HG03060 (cell line): ENCODE measurements around the gene CFAP53.
"Not testable (repeated sequence)": the region's sequence is repeated elsewhere in the genome, so short reads cannot be mapped to it uniquely, and the experiment has no call there.

Experiments
- ATAC-seq: cut with Tn5 transposase; IDR thresholded peaks from one replicate; pipeline ENCODE4 v1.9.1; 2021; ENCODE audit warnings: low read depth, moderate number of reproducible peaks; ENCODE audit not compliant: unreplicated experiment

Gene CFAP53

DNA sequence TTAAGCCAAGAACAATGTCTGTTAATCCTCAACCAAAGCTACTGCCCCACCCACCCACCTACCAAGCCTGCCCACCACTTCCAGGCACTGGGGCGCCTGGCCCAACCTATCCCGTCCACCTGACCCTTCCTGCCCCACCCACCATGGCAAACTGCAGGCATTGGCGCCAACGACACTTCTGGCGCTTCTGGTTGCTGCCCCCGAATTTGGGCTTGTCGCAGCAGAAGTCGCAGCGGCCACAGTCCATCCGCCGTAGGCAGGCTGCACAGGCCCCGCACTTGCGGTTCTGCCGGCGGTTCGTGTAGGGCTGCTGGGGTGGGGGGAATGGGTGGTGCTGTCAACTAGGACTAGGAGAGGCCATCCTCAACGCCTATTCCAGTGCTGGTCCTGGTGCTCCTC lies 7.7 kb upstream of the CFAP53 start:
- no peak for ATAC-seq

- no peak for ATAC-seq
Observed at GRCh38 chr18:50273203-50274043, 7.1 kb upstream of the CFAP53 start.

DNA sequence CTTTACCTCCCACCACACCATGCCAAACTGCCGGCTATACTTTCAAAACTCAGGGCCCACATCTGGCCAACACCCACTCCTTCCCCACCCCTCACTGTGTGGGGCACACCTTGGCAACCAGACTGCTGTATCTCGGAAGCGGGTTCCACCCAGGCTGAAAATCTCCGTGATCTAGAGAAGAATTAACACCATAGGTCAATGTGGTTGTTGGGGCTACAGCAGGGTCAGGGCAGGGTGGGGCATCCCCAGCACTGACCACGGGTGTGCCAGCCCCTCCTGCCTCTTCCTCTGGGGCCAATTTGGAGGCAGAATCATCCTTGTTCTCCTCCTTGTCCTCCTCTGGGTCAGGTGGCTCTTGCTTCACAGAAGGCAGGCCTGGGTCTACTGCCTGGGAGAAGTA lies 6.3 kb upstream of the CFAP53 start:
- ATAC-seq, result no peak

- ATAC-seq, result peak; percentile 72
Observed at GRCh38 chr18:50268022-50268747, 1.9 kb upstream of the CFAP53 start.

GRCh38 chr18:50262977-50263376 lies 3.3 kb downstream of the CFAP53 start:
- ATAC-seq, result no peak

GRCh38 chr18:50250935-50251334 lies 15.4 kb downstream of the CFAP53 start:
- no peak for ATAC-seq

DNA sequence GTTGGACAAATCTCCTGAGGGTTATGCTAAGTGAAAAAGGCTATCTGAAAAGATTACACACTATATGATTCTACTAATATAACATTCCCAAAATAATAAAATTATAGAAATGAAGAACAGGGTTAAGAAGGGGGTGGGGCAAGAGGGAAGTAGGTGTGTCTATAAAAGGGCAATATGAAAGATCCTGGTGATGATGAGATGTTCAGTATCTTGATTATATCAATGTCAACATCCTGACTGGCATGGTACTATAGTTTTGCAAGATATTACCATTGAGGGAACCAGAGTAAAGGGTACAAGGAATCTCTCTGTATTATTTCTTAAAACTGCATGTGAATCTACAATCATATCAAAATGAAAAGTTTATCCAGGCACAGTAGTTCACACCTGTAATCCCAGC lies 16.7 kb downstream of the CFAP53 start:
- no peak for ATAC-seq

DNA sequence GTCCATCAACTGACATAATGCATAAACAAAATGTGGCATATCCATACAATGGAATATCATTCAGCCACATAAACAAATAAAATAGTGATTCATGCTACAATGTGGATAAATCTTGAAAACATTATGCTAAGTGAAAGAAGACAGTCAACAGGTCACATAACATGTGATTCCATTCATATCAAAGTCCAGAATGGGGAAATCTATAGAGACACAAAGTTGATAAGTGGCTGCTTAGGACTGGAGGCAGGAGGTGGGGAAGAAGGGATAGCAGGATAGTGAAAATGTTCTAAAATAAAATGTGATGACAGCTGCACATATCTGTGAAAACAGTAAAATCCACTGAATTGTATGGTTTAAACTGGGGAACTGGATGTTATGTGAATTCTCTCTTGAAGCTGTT lies 18.7 kb downstream of the CFAP53 start:
- ATAC-seq, result no peak

DNA sequence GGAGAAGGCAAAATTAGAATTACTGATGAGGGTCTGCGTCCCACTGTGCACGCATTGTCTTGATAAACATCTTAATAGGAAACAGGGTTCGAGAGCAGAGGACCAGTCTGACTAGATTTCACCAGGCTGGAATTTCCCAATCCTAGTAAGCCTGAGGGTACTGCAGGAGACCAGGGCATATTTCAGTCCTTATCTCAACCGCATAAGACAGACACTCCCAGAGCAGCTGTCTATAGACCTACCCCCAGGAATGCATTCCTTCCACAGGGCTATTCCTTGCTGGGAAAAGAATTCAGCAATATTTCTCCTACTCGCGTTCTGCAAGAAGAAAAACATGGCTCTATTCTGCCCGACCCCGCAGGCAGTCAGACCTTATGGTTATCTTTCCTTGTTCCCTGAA lies 24.5 kb downstream of the CFAP53 start:
- ATAC-seq, result not testable (repeated sequence)

GRCh38 chr18:50240080-50240563 lies 26.2 kb downstream of the CFAP53 start:
- ATAC-seq, result no peak

DNA sequence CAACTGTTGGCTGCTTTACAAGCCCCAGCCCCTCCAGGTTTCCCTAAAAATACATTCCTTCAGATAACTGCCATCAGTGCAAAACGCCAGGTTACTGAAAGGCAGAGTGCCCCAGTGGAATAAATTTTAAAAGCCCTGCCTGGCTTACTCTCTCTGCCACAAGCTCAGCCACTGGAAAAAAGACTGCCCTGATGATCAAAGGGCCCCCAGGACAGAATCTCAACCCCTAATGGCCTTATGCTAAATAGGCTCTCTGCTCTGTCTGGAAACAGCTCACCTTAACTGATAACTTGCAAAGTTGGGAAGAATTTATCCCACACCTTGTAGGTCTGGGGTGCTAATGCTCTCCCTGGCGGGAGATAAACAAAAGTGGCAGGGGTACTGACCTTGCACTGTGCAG lies 33.9 kb downstream of the CFAP53 start:
- no peak for ATAC-seq

GRCh38 chr18:50231621-50232020 lies 34.7 kb downstream of the CFAP53 start:
- no peak for ATAC-seq

- ATAC-seq, result not testable (repeated sequence)
Observed at GRCh38 chr18:50220249-50220648, 46.0 kb downstream of the CFAP53 start.

DNA sequence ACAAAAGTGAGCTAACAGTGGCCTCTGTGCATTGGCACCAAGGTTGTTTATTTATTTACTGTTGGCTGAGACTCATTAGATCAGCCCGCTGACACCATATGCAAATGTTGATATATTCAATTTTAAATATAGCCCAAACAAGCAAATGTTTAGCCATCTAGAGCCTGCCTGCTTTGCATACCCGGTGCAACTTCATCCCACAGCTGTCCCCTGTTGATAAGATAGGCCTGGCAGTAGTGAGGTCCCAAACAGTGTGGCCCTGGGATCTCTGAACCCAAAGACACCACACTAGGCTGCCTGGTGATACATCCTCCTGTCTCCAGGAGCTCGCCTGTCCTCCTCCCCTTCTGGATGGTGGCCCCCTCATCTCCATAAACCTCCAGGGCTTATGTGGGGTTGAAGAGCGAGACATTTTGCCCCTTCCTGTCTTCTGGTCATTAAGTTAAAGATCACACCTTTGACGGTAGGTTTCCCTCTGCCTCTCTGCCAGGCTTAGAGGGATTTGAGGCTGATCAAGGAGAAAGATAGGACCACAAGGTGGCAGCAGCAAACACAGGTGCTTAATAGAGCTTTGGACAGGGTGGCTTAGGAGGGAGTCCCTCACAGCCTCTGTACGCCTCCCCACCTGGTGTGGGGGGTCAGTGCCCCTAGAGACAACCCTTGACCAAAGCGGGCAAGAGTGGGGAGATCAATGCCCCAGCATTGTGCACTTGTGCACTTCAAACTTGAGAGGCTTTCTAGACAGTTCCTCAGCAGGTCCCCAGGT lies 47.7 kb downstream of the CFAP53 start:
- no peak for ATAC-seq

GRCh38 chr18:50209311-50209710 lies 57.0 kb downstream of the CFAP53 start:
- ATAC-seq, result no peak

DNA sequence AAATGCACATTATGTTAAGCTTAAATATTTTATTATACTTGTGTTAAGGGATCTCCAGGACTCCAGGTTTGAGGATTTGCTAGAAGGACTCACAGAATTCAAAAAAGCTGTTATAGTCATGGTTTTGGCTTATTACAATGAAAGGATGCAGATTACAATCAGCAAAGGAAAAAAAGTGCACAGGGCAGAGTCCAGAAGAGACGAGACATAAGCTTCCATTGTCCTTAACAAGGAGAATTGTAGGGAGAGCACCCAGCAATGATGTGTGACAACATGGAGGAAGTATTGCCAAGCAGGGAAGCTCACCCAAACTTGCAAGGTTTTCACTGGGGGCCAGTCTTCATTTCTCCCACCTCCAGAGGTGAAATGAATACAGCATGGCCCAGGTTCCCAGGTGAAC lies 58.6 kb downstream of the CFAP53 start:
- no peak for ATAC-seq

GRCh38 chr18:50203801-50204604 lies 62.3 kb downstream of the CFAP53 start:
- ATAC-seq, result no peak

DNA sequence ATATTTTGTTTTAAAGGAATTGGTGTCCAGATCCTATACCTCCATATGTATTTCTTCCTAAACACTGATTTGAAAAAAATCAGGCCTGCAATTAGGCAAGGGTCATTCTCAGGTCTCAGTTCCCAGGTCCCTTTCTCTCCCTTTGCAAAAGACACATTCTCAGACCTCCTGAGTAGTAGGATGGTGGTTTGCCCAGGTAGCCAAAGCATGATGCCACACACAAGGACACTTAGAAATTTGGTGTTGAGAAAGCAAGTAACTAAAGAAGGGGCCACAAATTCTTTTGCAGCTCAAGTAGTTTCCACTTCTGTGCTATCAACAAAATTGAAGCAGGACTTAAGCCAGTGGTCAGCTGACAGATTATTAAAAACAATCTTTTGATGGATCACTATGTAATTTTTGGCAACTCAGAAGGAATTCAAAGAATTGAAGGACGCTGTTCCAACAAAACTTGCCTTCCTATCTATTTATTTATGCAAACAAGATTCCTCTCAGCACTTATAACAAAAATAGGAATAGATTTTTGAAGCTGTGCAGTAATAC lies 64.7 kb downstream of the CFAP53 start:
- no peak for ATAC-seq

DNA sequence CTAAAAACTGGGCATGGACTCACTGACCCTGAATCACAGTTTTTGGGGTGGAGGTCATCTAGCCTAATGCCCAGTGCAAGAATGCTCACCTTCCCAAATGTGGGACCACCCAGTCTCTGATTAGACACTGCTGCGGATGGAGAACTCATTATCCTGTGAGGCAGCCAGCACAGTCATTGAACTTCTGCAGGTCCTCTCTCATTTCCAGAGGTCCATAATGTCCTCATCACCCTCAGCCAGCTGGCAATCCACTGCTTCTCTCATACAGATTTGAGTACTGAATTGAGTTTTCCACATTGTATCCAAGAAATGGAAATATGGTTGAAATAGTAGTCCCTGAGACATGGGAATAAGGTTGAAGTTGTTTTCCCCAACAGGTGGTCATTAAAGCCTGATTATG lies 66.4 kb downstream of the CFAP53 start:
- no peak for ATAC-seq

GRCh38 chr18:50199346-50199855 lies 66.9 kb downstream of the CFAP53 start:
- ATAC-seq, result no peak
